Hepatocyte (in vitro differentiated cells): Measurements from ENCODE around the gene PTPRH. TPM values are rescaled to one million over a fixed set of nuclear protein-coding genes. Genes with fewer than 3 reads are reported as not detected.

ENCODE experiments used
- DNase-seq: peaks from one replicate; pipeline ENCODE4 v3.0.0-alpha.2; 2016; ENCODE audit warnings: low spot score
- H2AFZ ChIP-seq: fragments of 200-600 bp; sonication (generic); 2 replicates; pipeline ENCODE4 v1.6.0; 2016; ENCODE audit warnings: antibody characterized with exemption, mild to moderate bottlenecking
- H3K27ac ChIP-seq: fragments of 200-600 bp; sonication (generic); 2 replicates; pipeline ENCODE4 v1.5.1; 2016; ENCODE audit warnings: mild to moderate bottlenecking
- H3K27me3 ChIP-seq: fragments of 200-600 bp; sonication (generic); 2 replicates; pipeline ENCODE4 v1.6.1; 2016
- H3K36me3 ChIP-seq: fragments of 200-600 bp; sonication (generic); replicated peaks from 2 replicates; pipeline ENCODE4 v1.5.1; 2016; ENCODE audit warnings: low read depth; ENCODE audit not compliant: insufficient read depth
- H3K4me1 ChIP-seq: fragments of 200-600 bp; sonication (generic); 2 replicates; pipeline ENCODE4 v1.5.1; 2016; ENCODE audit warnings: mild to moderate bottlenecking, moderate library complexity; ENCODE audit not compliant: insufficient read depth
- H3K4me2 ChIP-seq: fragments of 200-600 bp; sonication (generic); 2 replicates; pipeline ENCODE4 v1.6.0; 2016
- H3K4me3 ChIP-seq: fragments of 200-600 bp; sonication (generic); 2 replicates; pipeline ENCODE4 v1.5.1; 2016; ENCODE audit warnings: mild to moderate bottlenecking
- H3K79me2 ChIP-seq: fragments of 200-600 bp; sonication (generic); 2 replicates; pipeline ENCODE4 v1.6.0; 2017; ENCODE audit warnings: mild to moderate bottlenecking
- H3K9me2 ChIP-seq: fragments of 200-600 bp; sonication (generic); replicated peaks from 2 replicates; pipeline ENCODE4 v1.6.0; 2017; ENCODE audit warnings: mild to moderate bottlenecking; ENCODE audit not compliant: insufficient read depth
- H3K9me3 ChIP-seq: fragments of 200-600 bp; sonication (generic); 2 replicates; pipeline ENCODE4 v1.5.1; 2016; ENCODE audit warnings: low read depth, mild to moderate bottlenecking
- H4K20me1 ChIP-seq: fragments of 200-600 bp; sonication (generic); 2 replicates; pipeline ENCODE4 v1.6.0; 2016; ENCODE audit warnings: mild to moderate bottlenecking; ENCODE audit not compliant: insufficient read depth, poor library complexity, severe bottlenecking
- CTCF ChIP-seq: fragments of 200-600 bp; sonication (generic); IDR thresholded peaks from 2 replicates; pipeline ENCODE4 v1.5.1; 2016; ENCODE audit warnings: antibody characterized with exemption, mild to moderate bottlenecking; ENCODE audit not compliant: poor library complexity
- EZH2 ChIP-seq: fragments of 200-600 bp; sonication (generic); IDR thresholded peaks from 2 replicates; pipeline ENCODE4 v1.6.1; 2016; ENCODE audit warnings: antibody characterized with exemption, mild to moderate bottlenecking, borderline replicate concordance
- EZH2phosphoT487 ChIP-seq: fragments of 200-600 bp; sonication (generic); IDR thresholded peaks from one replicate; pipeline ENCODE4 v1.6.1; 2018; ENCODE audit warnings: antibody characterized with exemption, mild to moderate bottlenecking, low read depth, moderate library complexity; ENCODE audit not compliant: unreplicated experiment, severe bottlenecking
- WGBS: methylation state at CpG from one replicate; pipeline ENCODE4 v1.1.6; 2016; ENCODE audit warnings: low lambda C conversion rate; ENCODE audit errors: missing lambda C conversion rate; 5-methylcytosine and 5-hydroxymethylcytosine counted together
- polyA plus RNA-seq: library from polyadenylated mRNA; unstranded; fragments of >200 nt; fragmentation: Nextera tagmentation; extraction: Ambion mirVana; gene quantifications from 2 replicates; pipeline ENCODE4 v1.2.1, GENCODE V29; 2016
- total RNA-seq: library from RNA; depleted of rRNA; stranded (reverse); fragments of >200 nt; gene quantifications from 2 replicates; pipeline ENCODE4 v1.2.3, GENCODE V29; 2014

PTPRH gene
- total and polyA plus RNA-seq, 2 experiments from 2014 or later, result 7.3 to 30.9 TPM

GRCh38 chr19:55253842-55254624, 44.7 kb upstream of the PTPRH start:
- TF ChIP-seq EZH2 (no peak), EZH2phosphoT487 (no peak), CTCF (no peak)
- peaks cover 19% of the 10 kb centered on the region for H3K4me1 ChIP-seq
- no peaks in the 10 kb centered on the region for H3K36me3 ChIP-seq
- H3K27ac ChIP-seq, result no peak overlapping the region
- no peak overlapping the region for H3K4me3 ChIP-seq
- H2AFZ ChIP-seq, result no peak overlapping the region
- H3K4me2 ChIP-seq, result no peak overlapping the region
- H4K20me1 ChIP-seq, result peaks cover 92% of the 10 kb centered on the region
- no peak for DNase-seq
- H3K27me3 ChIP-seq, result no peaks in the 10 kb centered on the region
- WGBS, result 93% methylated on average over 23 of the region's 23 CpGs
- H3K9me3 ChIP-seq, result no peaks in the 10 kb centered on the region
- peaks cover 95% of the 10 kb centered on the region for H3K79me2 ChIP-seq
- H3K9me2 ChIP-seq, result no peaks in the 10 kb centered on the region

GRCh38 chr19:55252760-55253663, 43.7 kb upstream of the PTPRH start:
- no peaks in the 10 kb centered on the region for H3K36me3 ChIP-seq
- TF ChIP-seq EZH2phosphoT487, result no peak
- TF ChIP-seq EZH2, result no peak
- TF ChIP-seq CTCF, result no peak
- H3K4me3 ChIP-seq, result no peak overlapping the region
- no peak overlapping the region for H2AFZ ChIP-seq
- H4K20me1 ChIP-seq, result peaks cover 100% of the 10 kb centered on the region
- H3K9me3 ChIP-seq, result no peaks in the 10 kb centered on the region
- DNase-seq, result no peak
- H3K27ac ChIP-seq, result no peak overlapping the region
- no peak overlapping the region for H3K4me2 ChIP-seq
- no peaks in the 10 kb centered on the region for H3K9me2 ChIP-seq
- H3K27me3 ChIP-seq, result no peaks in the 10 kb centered on the region
- 94% methylated on average over 21 of the region's 21 CpGs for WGBS
- H3K4me1 ChIP-seq, result peaks cover 19% of the 10 kb centered on the region
- peaks cover 100% of the 10 kb centered on the region for H3K79me2 ChIP-seq

GRCh38 chr19:55251341-55252081, 42.2 kb upstream of the PTPRH start:
- no peak for TF ChIP-seq CTCF
- TF ChIP-seq EZH2phosphoT487, result no peak
- no peak for TF ChIP-seq EZH2
- Histone ChIP-seq H2AFZ (no peak overlapping the region), H3K9me2 (no peaks in the 10 kb centered on the region), H3K4me3 (no peak overlapping the region), H3K9me3 (no peaks in the 10 kb centered on the region), H3K4me1 (peaks cover 12% of the 10 kb centered on the region), H3K27ac (no peak overlapping the region), H3K4me2 (no peak overlapping the region), H3K27me3 (no peaks in the 10 kb centered on the region), H3K79me2 (peaks cover 98% of the 10 kb centered on the region), H4K20me1 (peaks cover 100% of the 10 kb centered on the region), H3K36me3 (no peaks in the 10 kb centered on the region)
- DNase-seq, result no peak
- WGBS, result 84% methylated on average over 19 of the region's 19 CpGs
